HUES48 (cell line): ENCODE results near the gene TNRC6B.

Experiments used
- H3K27ac ChIP-seq: one replicate; pipeline ENCODE4 v1.7.0; 2013; ENCODE audit warnings: low read depth, low read length, inconsistent platforms
- H3K27me3 ChIP-seq: 2 replicates; pipeline ENCODE4 v1.6.1; 2013; ENCODE audit warnings: mild to moderate bottlenecking, low read length; ENCODE audit not compliant: control insufficient read depth, insufficient read depth
- H3K36me3 ChIP-seq: 2 replicates; pipeline ENCODE4 v1.6.1; 2013; ENCODE audit warnings: low read length; ENCODE audit not compliant: control insufficient read depth, insufficient read depth
- H3K4me1 ChIP-seq: 2 replicates; pipeline ENCODE4 v1.6.1; 2013; ENCODE audit warnings: mild to moderate bottlenecking, low read length; ENCODE audit not compliant: control insufficient read depth, insufficient read depth
- H3K4me3 ChIP-seq: 2 replicates; pipeline ENCODE4 v1.5.1; 2013; ENCODE audit warnings: mild to moderate bottlenecking, low read depth, low read length
- H3K9ac ChIP-seq: 2 replicates; pipeline ENCODE4 v1.6.1; 2013; ENCODE audit warnings: mild to moderate bottlenecking, low read depth, low read length, moderate library complexity
- H3K9me3 ChIP-seq: 2 replicates; pipeline ENCODE4 v1.6.1; 2013; ENCODE audit warnings: low read length; ENCODE audit not compliant: control insufficient read depth, insufficient read depth

Gene TNRC6B

DNA sequence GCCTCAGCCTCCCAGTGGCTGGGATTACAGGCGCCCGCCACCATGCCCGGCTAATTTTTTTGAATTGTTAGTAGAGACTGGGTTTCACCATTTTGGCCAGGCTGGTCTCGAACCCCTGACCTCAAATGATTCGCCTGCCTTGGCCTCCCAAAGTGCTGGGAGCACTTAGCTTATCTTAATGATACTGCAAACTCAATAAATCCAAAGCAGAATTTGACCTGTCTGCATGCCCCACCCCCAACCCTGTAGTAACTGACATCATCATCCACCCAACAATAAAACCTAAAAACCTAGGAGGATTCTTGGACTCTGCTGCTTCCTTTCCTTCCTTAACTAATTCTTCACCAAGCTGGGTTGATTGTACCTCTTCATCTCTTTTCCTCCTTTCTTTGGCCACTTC, 162.3 kb downstream of the TNRC6B start:
- Histone ChIP-seq H3K9me3 (no peaks in the 10 kb centered on the region), H3K4me3 (no peak overlapping the region), H3K9ac (no peak overlapping the region), H3K36me3 (no peaks in the 10 kb centered on the region), H3K27me3 (no peaks in the 10 kb centered on the region), H3K27ac (no peak overlapping the region), H3K4me1 (peaks cover 2% of the 10 kb centered on the region; the same call in 1 of the 2 replicates)

DNA sequence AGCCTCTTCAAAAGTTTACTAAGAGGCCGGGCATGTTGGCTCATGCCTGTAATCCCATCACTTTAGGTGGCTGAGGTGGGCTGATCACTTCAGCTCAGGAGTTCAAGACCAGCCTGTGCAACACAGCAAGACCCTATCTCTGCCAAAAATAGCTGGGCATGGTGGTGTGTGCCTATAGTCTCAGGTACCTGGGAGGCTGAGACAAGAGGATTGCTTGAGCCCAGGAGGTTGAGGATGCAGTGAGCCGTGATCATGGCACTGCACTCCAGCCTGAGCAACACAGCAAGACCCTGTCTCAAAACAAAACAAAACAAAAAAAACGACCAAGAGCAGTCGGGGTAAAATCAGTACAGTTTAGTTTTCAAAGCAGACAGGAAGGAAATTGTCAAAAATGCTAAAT, 163.9 kb downstream of the TNRC6B start:
- Histone ChIP-seq H3K27ac (no peak overlapping the region), H3K27me3 (no peaks in the 10 kb centered on the region), H3K9me3 (no peaks in the 10 kb centered on the region), H3K4me3 (no peak overlapping the region), H3K36me3 (no peaks in the 10 kb centered on the region), H3K9ac (no peak overlapping the region), H3K4me1 (no peaks in the 10 kb centered on the region)

DNA sequence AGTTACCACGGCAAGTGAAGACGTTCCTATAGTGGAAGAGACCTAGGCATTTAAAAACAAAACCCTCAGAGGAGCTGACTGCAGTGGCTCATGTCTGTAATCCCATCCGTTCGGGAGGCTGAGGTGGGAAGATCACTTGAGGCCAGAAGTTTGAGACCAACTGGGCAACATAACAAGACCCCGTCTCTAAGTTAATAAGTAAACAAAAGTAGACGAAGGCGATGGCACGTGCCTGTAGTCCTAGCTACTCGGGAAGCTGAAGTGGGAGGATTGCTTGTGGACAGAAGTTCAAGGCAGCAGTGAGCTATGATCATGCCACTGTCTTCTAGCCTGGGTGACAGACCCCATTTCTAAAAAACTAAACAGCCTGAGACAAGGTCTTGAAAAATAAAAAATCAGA, 164.8 kb downstream of the TNRC6B start:
- no peak overlapping the region for H3K27ac ChIP-seq
- H3K4me3 ChIP-seq: no peak overlapping the region
- H3K36me3 ChIP-seq: peaks cover 2% of the 10 kb centered on the region; the same call in 1 of the 2 replicates
- H3K9ac ChIP-seq: no peak overlapping the region
- H3K27me3 ChIP-seq: no peaks in the 10 kb centered on the region
- peaks cover 3% of the 10 kb centered on the region for H3K4me1 ChIP-seq
- H3K9me3 ChIP-seq: no peaks in the 10 kb centered on the region

DNA sequence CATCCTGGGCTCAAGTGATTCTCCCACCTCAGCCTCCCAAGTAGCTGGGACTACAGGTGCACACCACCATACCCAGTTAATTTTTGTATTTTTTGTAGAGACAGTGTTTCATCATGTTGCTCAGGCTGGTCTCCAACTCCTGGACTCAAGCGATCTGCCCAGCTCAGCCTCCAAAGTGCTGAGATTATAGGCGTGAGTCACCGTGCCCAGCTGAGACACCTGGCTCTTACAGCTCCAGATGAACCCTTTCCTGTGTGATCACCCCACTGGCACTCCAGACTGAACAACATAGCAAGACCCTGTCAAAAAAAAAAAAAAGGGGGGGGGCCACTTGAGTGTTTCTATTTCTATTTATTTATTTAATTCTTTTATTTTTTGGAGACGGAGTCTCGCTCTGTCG, 167.5 kb downstream of the TNRC6B start:
- peak overlapping the region; percentile 85 for H3K4me3 ChIP-seq
- H3K9ac ChIP-seq: no peak overlapping the region
- no peaks in the 10 kb centered on the region for H3K27me3 ChIP-seq
- peaks cover 12% of the 10 kb centered on the region for H3K4me1 ChIP-seq
- H3K36me3 ChIP-seq: peaks cover 29% of the 10 kb centered on the region
- H3K9me3 ChIP-seq: no peaks in the 10 kb centered on the region
- H3K27ac ChIP-seq: no peak overlapping the region

DNA sequence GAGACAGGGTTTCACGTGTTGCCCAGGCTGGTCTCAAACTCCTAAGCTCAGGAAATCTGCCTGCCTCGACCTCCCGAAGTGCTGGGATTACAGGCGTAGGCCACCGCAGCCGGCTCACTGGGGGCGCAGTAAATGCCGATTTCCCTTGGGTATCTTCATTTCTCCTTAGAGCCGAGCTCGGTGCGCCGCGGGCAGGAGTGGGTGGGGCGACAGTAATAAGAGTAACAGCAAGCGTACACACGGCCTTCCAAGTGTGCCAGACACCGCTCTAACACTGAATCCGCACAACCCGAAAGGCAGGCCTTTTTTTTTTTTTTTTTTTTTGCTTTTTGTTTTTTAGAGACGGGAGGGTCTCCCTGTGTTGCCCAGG, 168.1 kb downstream of the TNRC6B start:
- H3K9ac ChIP-seq: peak overlapping the region; percentile 74
- H3K36me3 ChIP-seq: peaks cover 34% of the 10 kb centered on the region
- no peaks in the 10 kb centered on the region for H3K27me3 ChIP-seq
- peaks cover 12% of the 10 kb centered on the region for H3K4me1 ChIP-seq
- peak overlapping the region; percentile 94 for H3K27ac ChIP-seq
- peak overlapping the region; percentile 85 for H3K4me3 ChIP-seq
- no peaks in the 10 kb centered on the region for H3K9me3 ChIP-seq

DNA sequence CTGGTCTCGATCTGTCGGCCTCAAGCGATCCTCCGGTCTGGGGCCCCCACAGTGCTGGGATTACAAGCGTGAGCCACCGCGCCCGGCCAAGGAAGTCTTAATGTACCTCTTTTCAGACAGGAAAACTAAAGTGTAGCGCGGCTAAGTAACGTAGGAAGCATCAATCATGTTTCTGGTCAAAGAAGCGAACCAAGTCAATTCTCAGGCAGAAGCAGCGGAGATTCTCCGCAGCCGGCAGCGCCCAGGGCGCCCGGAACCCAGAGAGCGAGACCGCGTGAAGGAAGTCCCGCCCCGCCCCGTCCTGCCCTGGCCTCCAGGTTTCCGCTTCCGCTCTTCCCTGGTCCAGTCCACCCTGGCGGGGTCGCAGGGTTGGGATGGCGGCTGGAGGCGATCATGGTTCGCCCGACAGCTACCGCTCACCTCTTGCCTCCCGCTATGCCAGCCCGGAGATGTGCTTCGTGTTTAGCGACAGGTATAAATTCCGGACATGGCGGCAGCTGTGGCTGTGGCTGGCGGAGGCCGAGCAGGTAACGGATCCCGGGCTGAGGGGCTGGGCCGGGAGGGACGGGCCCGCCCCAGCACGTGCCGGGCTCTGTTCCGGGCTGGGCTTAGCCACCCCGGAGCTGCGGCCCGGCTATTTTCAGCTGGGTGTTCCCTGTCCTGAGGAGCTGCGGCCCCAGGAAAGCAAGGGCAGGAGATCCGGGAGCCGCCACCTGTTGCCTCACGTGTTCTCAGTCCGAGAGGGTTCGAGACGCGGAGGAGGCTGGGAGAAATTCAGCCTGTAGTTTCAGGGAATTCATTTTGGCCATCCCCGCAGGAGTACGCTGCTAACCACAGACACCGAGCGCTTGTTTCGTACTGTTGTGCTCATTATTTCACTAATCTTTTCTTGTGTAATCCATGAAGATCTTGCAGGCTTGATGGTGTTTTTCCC, 168.7 kb downstream of the TNRC6B start, which contains the start of gene ADSL:
Gene ADSL (plus strand): TSS at position 316 of the 934 bp plus-strand sequence. CDS start 59 bp downstream, at position 375.
- H3K9ac ChIP-seq: peak within 1 kb of the TSS; percentile 74

DNA sequence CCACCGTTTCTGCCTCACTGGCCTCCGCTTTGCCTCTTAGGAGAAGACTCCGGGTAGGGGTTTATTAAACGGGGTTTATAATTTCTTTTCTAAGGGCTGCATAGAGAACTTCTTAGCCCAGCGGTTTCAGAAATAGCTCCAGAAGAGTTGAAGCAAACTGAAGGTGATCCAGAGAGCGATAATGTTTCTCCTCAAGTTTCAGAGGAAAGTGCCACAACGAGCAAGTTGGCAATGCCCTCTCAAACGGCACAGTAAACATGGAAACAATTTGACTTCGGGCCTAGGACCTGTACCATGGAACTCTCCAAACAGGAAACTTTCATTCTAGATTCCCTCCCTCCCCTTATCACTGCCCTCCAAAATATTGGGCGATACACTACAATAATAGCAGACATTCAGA, 169.6 kb downstream of the TNRC6B start:
- Histone ChIP-seq H3K4me3 (peak overlapping the region; percentile 85), H3K9ac (peak overlapping the region; percentile 74), H3K9me3 (no peaks in the 10 kb centered on the region), H3K36me3 (peaks cover 47% of the 10 kb centered on the region), H3K27me3 (no peaks in the 10 kb centered on the region), H3K4me1 (peaks cover 12% of the 10 kb centered on the region), H3K27ac (peak overlapping the region; percentile 94)

More for the DNA sequence above, 168.7 kb downstream of the TNRC6B start, which contains the start of gene ADSL:
- Histone ChIP-seq H3K36me3 (peaks cover 41% of the 10 kb centered on the region), H3K4me1 (peaks cover 12% of the 10 kb centered on the region), H3K27ac (peak within 1 kb of the TSS; percentile 94), H3K4me3 (peak within 1 kb of the TSS; percentile 85), H3K27me3 (no peaks in the 10 kb centered on the region), H3K9me3 (no peaks in the 10 kb centered on the region)

DNA sequence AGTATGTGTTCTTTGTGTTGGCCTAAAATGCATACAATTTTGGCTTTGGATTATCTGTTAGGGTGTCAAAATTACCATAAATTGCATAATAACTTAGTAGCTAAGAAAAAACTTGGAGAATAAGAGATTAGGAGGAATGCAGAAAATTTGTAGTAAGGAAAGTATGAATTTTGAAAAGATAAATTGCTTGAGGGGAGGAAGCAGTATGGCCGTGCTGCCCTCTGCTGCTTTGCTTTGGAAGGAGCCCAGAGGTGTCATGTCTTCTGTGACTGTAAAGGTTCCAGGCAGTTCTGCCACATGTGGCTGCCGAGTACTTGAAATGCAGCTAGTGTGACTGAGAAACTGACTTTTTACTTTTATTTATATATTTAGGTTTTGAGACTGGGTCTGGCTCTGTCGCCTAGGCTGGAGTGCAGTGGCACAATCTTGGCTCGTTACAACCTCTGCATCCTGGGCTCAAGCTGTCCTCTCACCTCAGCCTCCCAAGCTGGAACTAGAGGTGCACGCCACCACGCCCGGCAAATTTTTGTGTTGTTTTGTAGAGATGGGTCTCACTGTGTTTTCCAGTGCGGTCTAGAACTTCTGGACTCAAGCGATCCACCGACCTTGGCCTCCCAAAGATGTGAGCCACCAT, 170.4 kb downstream of the TNRC6B start:
- Histone ChIP-seq H3K36me3 (peaks cover 56% of the 10 kb centered on the region), H3K9ac (no peak overlapping the region), H3K27ac (no peak overlapping the region)

DNA sequence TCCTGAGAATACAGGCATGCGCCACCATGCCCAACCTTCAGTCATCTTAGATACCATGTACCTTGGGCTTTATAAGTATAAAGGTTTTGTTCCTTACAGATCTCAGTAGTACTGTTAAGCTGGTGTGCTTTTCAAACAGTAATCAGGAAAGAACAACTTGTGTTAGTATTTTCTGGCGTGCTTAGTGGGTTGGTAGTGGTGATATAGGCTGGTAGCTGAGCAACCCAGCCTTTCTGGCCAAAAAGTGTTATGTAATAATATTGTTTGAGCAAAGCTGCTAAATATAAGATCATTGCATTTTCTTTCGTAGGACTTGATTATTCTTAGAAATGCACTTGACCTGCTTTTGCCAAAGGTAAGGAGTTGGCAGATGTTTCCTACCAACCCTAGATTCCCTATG, 175.0 kb downstream of the TNRC6B start:
- H3K36me3 ChIP-seq: peaks cover 93% of the 10 kb centered on the region
- H3K27ac ChIP-seq: no peak overlapping the region
- H3K9ac ChIP-seq: no peak overlapping the region
- no peaks in the 10 kb centered on the region for H3K9me3 ChIP-seq
- H3K4me3 ChIP-seq: no peak overlapping the region
- H3K4me1 ChIP-seq: peaks cover 7% of the 10 kb centered on the region; the same call in 1 of the 2 replicates
- H3K27me3 ChIP-seq: no peaks in the 10 kb centered on the region

More for the DNA sequence above, 170.4 kb downstream of the TNRC6B start:
- Histone ChIP-seq H3K4me1 (peaks cover 12% of the 10 kb centered on the region), H3K4me3 (peak overlapping the region; percentile 85), H3K27me3 (no peaks in the 10 kb centered on the region), H3K9me3 (no peaks in the 10 kb centered on the region)

DNA sequence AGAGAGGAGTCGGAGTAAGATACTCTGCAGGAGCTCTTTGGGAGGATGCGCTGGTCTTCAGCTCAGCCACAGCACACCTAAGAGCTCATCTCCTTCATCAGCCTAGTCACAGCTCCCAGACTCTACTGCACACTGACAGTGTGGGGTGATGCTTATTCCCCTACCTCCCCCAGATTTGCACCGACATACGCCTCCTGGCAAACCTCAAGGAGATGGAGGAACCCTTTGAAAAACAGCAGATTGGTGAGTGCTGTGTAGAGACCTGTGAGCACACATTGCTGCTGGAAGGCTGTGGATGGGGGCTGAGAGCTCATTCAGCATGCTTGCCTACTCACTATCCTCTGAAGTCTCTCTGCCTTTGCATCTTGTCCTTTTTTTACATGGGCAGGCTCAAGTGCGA, 183.4 kb downstream of the TNRC6B start:
- no peaks in the 10 kb centered on the region for H3K4me1 ChIP-seq
- no peak overlapping the region for H3K4me3 ChIP-seq
- no peaks in the 10 kb centered on the region for H3K27me3 ChIP-seq
- no peak overlapping the region for H3K27ac ChIP-seq
- H3K36me3 ChIP-seq: peaks cover 98% of the 10 kb centered on the region
- H3K9ac ChIP-seq: no peak overlapping the region
- H3K9me3 ChIP-seq: no peaks in the 10 kb centered on the region

DNA sequence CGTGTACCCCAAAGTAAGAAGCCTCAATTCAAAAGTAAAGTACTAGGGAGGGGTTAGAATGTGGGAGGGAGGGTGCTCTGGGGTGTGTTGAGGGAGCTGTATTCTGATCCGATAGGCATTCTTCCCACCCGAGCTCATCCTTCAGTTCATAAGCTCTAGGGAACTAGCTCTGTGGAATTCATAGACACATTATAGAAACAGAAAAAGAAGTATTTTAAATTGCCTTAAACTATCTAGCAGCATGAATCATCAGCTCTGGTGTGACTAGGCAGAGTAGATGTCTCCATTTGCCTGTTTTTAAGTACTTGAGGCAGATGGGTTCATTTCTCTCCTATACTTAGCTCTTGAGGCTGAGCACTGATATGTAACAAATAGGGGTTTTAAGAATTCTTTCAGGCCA, 185.3 kb downstream of the TNRC6B start:
- H3K4me3 ChIP-seq: no peak overlapping the region
- no peaks in the 10 kb centered on the region for H3K4me1 ChIP-seq
- H3K9me3 ChIP-seq: no peaks in the 10 kb centered on the region
- no peak overlapping the region for H3K27ac ChIP-seq
- peaks cover 100% of the 10 kb centered on the region for H3K36me3 ChIP-seq
- H3K9ac ChIP-seq: no peak overlapping the region
- H3K27me3 ChIP-seq: no peaks in the 10 kb centered on the region
